Measurements from ENCODE around the gene PPP1R3C. TPM values are rescaled to one million over a fixed set of nuclear protein-coding genes. Genes with fewer than 3 reads are reported as not detected.
A peak's percentile ranks its signal among the peaks of the same experiment; 100 is the strongest.

The PPP1R3C gene
- total RNA-seq, 1 experiment from 2014 or later = 13.4 TPM

DNA sequence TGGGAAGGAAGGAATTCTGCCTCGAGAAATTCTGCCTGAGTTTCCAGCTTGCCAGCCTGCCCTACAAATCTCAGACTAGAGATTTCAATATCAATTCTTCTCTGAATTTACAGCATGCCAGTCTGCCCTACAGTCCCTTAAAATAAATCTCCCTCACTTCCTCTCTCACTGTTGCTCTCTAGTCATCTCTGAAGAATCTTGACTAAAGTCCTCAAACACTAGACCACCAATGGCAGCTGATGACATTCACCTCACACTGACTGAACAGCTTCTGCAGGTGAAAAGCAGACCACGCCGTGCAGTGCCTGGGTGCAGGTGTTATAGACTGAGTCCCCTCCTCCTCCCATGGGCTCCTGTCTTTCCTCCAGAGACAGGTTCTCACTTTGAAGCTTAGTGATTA is 30.4 kb downstream of the PPP1R3C start:
- DNase-seq (ENCODE audit: low read depth in 1 of 2, low spot score in 2 of 2) = no peak
- Histone ChIP-seq H3K9me3 (replicated peaks) (peaks cover 6% of the 10 kb centered on the region; the same call in 1 of the 2 replicates), H3K4me3 (no peak overlapping the region), H3K36me3 (no peaks in the 10 kb centered on the region), H3K27me3 (replicated peaks) (no peaks in the 10 kb centered on the region), H3K4me1 (replicated peaks) (peaks cover 59% of the 10 kb centered on the region), H3K27ac (no peak overlapping the region)

- Histone ChIP-seq H3K27me3 (replicated peaks) (no peaks in the 10 kb centered on the region), H3K4me1 (replicated peaks) (peaks cover 70% of the 10 kb centered on the region), H3K4me3 (no peak overlapping the region), H3K27ac (no peak overlapping the region), H3K36me3 (no peaks in the 10 kb centered on the region), H3K9me3 (replicated peaks) (peaks cover 5% of the 10 kb centered on the region; the same call in 1 of the 2 replicates)
- DNase-seq (ENCODE audit: low read depth in 1 of 2, low spot score in 2 of 2) = no peak
Observed at GRCh38 chr10:91601212-91601611, 31.7 kb downstream of the PPP1R3C start.

DNA sequence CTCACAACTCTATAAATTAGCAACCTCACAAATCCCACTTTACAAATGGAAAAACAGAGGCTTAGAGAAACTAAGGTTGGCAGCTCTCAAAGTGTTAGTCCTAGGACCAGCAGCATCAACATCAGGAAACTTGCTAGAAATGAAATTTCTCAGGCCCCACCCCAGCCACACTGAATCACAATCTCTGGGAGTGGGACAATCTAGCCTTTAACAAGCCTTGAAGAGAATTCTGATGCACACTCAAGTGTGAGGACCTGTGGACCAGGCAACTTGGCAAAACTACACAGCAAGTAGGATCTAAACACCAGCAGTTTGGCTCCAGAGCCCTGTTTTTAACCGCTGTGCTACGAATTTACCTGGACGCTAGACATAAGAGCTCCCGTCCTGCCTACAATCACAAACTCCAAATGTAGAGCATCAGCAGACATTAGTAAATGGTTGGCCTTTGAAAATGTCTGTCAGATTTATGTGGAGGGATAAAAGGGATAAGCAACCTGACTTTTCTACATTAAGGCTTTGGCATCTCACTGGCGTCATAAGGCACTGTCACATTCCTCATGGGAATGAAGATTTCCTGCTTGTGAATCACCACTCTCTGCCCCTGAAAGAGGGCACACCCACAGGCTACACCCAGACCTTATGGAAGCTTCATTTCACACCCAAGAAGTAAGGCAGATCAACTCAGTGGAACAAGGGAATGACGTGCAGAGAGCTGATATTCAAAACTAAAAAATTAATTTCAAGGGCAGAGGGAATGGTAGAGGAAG is 34.5 kb downstream of the PPP1R3C start:
- Histone ChIP-seq H3K4me3 (no peak overlapping the region), H3K27ac (peak overlapping the region; percentile 68)

DNA sequence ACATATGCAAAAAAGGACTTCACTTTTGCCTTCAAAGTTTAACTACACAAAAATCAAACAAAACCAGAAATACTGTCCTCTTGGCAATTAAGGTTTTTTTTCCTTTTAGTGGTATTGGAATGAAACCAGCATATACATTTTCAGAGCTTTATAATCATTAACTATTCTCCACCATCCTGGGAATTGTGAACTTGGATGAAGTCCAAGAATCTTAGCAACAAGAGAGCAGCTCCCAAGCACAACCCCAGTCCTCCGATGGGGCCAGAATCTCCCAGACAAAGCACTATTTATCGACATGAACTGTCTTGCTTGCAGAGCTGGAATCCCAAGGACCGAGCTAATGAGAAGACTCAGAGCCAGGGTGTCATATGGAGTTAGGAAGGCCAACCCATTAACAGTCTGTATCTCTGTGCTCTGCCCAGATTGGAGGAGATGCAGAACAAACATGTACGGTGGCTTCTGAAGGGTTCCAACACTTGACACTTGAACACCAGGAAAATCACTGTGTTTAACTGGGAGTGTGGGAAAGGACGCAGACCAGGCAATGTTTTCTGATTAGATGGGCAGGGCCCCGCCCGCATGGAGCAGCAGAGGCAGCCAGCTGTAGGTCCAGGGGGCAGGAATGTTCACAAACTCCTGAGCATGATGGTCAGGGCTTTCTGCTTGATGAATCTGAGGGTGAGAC is 35.5 kb downstream of the PPP1R3C start:
- H3K36me3 ChIP-seq = no peaks in the 10 kb centered on the region
- H3K4me3 ChIP-seq = no peak overlapping the region
- H3K9me3 ChIP-seq (replicated peaks) = no peaks in the 10 kb centered on the region
- no peaks in the 10 kb centered on the region for H3K27me3 ChIP-seq (replicated peaks)
- H3K4me1 ChIP-seq (replicated peaks) = peaks cover 38% of the 10 kb centered on the region
- peak overlapping the region; percentile 68 for H3K27ac ChIP-seq
- no peak for DNase-seq (ENCODE audit: low read depth in 1 of 2, low spot score in 2 of 2)

More for the DNA sequence above, 34.5 kb downstream of the PPP1R3C start:
- H3K27me3 ChIP-seq (replicated peaks) = no peaks in the 10 kb centered on the region
- peaks cover 46% of the 10 kb centered on the region for H3K4me1 ChIP-seq (replicated peaks)
- no peaks in the 10 kb centered on the region for H3K36me3 ChIP-seq
- H3K9me3 ChIP-seq (replicated peaks) = no peaks in the 10 kb centered on the region
- peak; percentile 77 for DNase-seq (ENCODE audit: low read depth in 1 of 2, low spot score in 2 of 2)

GRCh38 chr10:91596825-91597196 is 36.1 kb downstream of the PPP1R3C start:
- Histone ChIP-seq H3K4me3 (no peak overlapping the region), H3K4me1 (replicated peaks) (peaks cover 39% of the 10 kb centered on the region), H3K9me3 (replicated peaks) (no peaks in the 10 kb centered on the region), H3K27me3 (replicated peaks) (no peaks in the 10 kb centered on the region), H3K27ac (peak overlapping the region; percentile 23; the same call in 1 of the 2 replicates), H3K36me3 (no peaks in the 10 kb centered on the region)
- no peak for DNase-seq (ENCODE audit: low read depth in 1 of 2, low spot score in 2 of 2)

GRCh38 chr10:91593834-91594233 is 39.0 kb downstream of the PPP1R3C start:
- H3K9me3 ChIP-seq (replicated peaks) = no peaks in the 10 kb centered on the region
- no peaks in the 10 kb centered on the region for H3K27me3 ChIP-seq (replicated peaks)
- no peak overlapping the region for H3K27ac ChIP-seq
- H3K36me3 ChIP-seq = no peaks in the 10 kb centered on the region
- peaks cover 63% of the 10 kb centered on the region for H3K4me1 ChIP-seq (replicated peaks)
- no peak for DNase-seq (ENCODE audit: low read depth in 1 of 2, low spot score in 2 of 2)
- no peak overlapping the region for H3K4me3 ChIP-seq

DNA sequence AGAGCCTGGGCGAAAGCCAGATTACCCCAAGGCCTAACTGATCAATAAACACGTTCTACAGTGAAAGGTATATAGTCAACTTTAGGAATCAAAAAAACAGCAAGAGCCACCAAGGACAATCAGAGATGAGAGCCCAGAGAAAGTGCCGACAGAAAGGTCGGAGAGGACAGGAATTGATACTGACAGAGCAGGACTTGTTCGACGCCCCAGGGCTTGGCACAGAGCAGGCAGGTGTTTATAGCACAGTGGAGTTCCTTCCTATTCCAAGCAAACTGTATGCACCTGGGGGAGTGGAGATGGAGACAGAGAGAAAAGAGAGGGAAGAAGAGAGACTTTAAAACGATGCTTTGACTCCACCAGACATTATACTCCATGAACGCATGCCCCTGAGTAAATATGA is 39.5 kb downstream of the PPP1R3C start:
- H3K9me3 ChIP-seq (replicated peaks) = no peaks in the 10 kb centered on the region
- H3K4me1 ChIP-seq (replicated peaks) = peaks cover 63% of the 10 kb centered on the region

DNA sequence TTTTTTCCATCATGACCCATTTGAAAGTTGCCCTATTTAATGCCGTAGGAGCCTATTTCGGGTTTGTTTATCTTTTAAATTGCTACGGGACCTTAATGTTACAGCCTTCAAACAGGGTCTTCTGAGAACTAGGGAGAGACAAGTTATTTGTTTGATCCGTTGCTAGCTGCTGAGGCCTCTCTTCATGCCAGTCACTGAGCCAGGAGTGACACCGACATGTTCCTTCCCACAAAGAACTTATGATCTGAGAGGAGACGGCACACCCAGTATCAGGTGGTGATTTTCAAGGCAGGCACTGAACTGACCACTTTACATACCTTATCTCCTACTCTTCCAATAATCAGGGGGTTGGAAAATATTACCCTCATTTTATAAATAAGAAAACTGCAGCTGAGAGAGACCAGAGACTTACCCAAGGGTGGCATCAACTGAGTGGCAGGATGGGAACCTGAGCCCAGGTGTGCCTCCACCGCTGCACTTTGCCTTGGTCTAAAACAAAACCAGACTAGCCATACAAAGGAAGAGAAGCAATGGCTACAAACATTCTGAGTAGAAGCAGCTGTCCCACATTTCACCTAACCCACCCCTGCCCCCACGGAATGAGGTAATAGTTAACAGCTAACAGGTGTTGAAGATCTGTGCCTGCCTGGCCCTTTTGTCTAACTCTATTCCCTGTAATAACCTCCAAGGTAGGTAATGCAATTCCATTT is 40.5 kb downstream of the PPP1R3C start:
- Histone ChIP-seq H3K27me3 (replicated peaks) (no peaks in the 10 kb centered on the region), H3K4me3 (no peak overlapping the region), H3K9me3 (replicated peaks) (no peaks in the 10 kb centered on the region), H3K4me1 (replicated peaks) (peaks cover 63% of the 10 kb centered on the region), H3K27ac (peak overlapping the region; percentile 87; the same call in 1 of the 2 replicates), H3K36me3 (no peaks in the 10 kb centered on the region)
- DNase-seq (ENCODE audit: low read depth in 1 of 2, low spot score in 2 of 2) = no peak

More for the DNA sequence above, 39.5 kb downstream of the PPP1R3C start:
- H3K4me3 ChIP-seq = no peak overlapping the region
- no peak overlapping the region for H3K27ac ChIP-seq
- no peak for DNase-seq (ENCODE audit: low read depth in 1 of 2, low spot score in 2 of 2)
- no peaks in the 10 kb centered on the region for H3K36me3 ChIP-seq
- no peaks in the 10 kb centered on the region for H3K27me3 ChIP-seq (replicated peaks)

GRCh38 chr10:91591797-91592174 is 41.1 kb downstream of the PPP1R3C start:
- Histone ChIP-seq H3K4me1 (replicated peaks) (peaks cover 59% of the 10 kb centered on the region), H3K27me3 (replicated peaks) (no peaks in the 10 kb centered on the region), H3K27ac (peak overlapping the region; percentile 87), H3K36me3 (no peaks in the 10 kb centered on the region), H3K9me3 (replicated peaks) (no peaks in the 10 kb centered on the region), H3K4me3 (no peak overlapping the region)
- DNase-seq (ENCODE audit: low read depth in 1 of 2, low spot score in 2 of 2) = no peak

- H3K36me3 ChIP-seq = no peaks in the 10 kb centered on the region
- H3K27ac ChIP-seq = peak overlapping the region; percentile 87
- H3K9me3 ChIP-seq (replicated peaks) = no peaks in the 10 kb centered on the region
- DNase-seq (ENCODE audit: low read depth in 1 of 2, low spot score in 2 of 2) = peak; percentile 74 to 82
- no peak overlapping the region for H3K4me3 ChIP-seq
- peaks cover 52% of the 10 kb centered on the region for H3K4me1 ChIP-seq (replicated peaks)
- no peaks in the 10 kb centered on the region for H3K27me3 ChIP-seq (replicated peaks)
Observed at GRCh38 chr10:91590904-91591796, 41.7 kb downstream of the PPP1R3C start.

DNA sequence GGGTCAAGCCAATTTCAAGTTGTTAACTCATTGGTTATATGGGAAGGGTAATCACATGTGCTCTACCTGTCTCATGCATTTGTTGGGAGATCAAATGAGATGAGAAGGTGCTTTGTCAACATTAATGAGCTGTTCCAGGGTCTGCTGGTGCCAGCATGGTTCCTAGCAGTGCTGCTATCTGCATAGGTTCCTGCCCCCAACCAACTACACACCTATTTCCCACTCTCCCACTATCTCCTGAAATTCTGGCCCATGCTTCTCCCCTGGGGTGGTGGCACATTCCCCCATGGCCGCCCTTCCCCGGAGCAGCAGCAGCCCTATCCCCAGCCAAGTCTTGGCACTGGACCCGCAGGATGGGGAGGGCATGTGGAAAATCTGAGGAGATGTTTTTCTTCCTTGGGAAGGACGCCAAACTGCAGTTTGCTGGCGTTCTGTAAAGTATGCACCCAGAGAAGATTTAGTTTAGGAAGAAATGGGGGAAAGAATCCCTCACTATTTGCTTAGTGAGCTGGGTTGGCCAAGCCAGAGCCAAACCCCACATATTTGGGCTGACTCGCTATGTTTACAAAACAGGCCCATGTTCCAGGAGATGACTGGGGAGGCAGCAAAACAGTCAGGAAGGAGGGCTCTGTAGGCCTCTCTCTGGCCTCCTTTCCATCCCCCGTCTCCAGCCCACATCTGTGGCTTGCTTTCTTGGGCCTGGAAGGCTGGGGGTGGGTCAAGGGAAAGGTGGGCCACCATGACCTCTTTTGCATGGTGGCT is 42.5 kb downstream of the PPP1R3C start:
- Histone ChIP-seq H3K9me3 (replicated peaks) (no peaks in the 10 kb centered on the region), H3K36me3 (no peaks in the 10 kb centered on the region), H3K4me3 (no peak overlapping the region), H3K4me1 (replicated peaks) (peaks cover 51% of the 10 kb centered on the region), H3K27ac (peak overlapping the region; percentile 87), H3K27me3 (replicated peaks) (no peaks in the 10 kb centered on the region)
- peak; percentile 77 to 78 for DNase-seq (ENCODE audit: low read depth in 1 of 2, low spot score in 2 of 2)

DNA sequence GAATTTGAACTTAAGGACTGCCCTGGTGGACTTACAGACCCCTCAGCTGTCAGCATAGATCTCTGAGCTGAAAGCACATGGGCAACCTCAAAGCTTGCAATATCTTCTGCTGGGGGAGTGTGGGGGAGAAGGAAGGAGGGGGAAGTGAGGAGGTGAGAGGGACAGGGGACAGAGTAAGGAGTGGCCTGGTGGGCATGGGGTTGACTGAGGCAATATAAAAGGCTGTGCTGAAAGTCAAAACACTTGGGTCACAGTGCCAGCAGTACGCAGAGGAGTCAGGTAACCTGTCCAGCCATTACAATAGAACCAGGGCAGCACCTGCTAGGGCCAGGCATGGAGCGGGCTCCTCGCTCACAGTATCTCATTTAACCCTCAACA is 43.2 kb downstream of the PPP1R3C start:
- Histone ChIP-seq H3K36me3 (no peaks in the 10 kb centered on the region), H3K27me3 (replicated peaks) (no peaks in the 10 kb centered on the region), H3K4me1 (replicated peaks) (peaks cover 51% of the 10 kb centered on the region), H3K9me3 (replicated peaks) (no peaks in the 10 kb centered on the region), H3K4me3 (no peak overlapping the region), H3K27ac (peak overlapping the region; percentile 87)
- no peak for DNase-seq (ENCODE audit: low read depth in 1 of 2, low spot score in 2 of 2)
